ENCODE data around the gene CUL5.
A peak's percentile ranks its signal among the peaks of the same experiment; 100 is the strongest.
"Not testable (repeated sequence)": the region's sequence is repeated elsewhere in the genome, so short reads cannot be mapped to it uniquely, and the experiment has no call there.

Gene CUL5

GRCh38 chr11:108025387-108026080 lies 16.8 kb downstream of the CUL5 start:
- no peak for DNase-seq

- no peak for DNase-seq
These were observed 18.4 kb downstream of the CUL5 start for GRCh38 chr11:108027057-108027456.

GRCh38 chr11:108028822-108029441 lies 20.2 kb downstream of the CUL5 start:
- not testable (repeated sequence) for DNase-seq

GRCh38 chr11:108031604-108032003 lies 22.9 kb downstream of the CUL5 start:
- DNase-seq: not testable (repeated sequence)

- no peak for DNase-seq
These were observed 24.1 kb downstream of the CUL5 start for GRCh38 chr11:108032800-108033199.

- DNase-seq: no peak
These were observed 25.3 kb downstream of the CUL5 start for GRCh38 chr11:108034034-108034433.

GRCh38 chr11:108034952-108035351 lies 26.3 kb downstream of the CUL5 start:
- DNase-seq: no peak

GRCh38 chr11:108035690-108036089 lies 27.0 kb downstream of the CUL5 start:
- no peak for DNase-seq

GRCh38 chr11:108037211-108037610 lies 28.5 kb downstream of the CUL5 start:
- no peak for DNase-seq

- no peak for DNase-seq
These were observed 28.9 kb downstream of the CUL5 start for GRCh38 chr11:108037636-108038035.

GRCh38 chr11:108048269-108048668 lies 39.6 kb downstream of the CUL5 start:
- DNase-seq: no peak

GRCh38 chr11:108062336-108062735 lies 53.6 kb downstream of the CUL5 start:
- DNase-seq: no peak

- no peak for DNase-seq
These were observed 54.7 kb downstream of the CUL5 start for GRCh38 chr11:108063410-108063809.

GRCh38 chr11:108069947-108070346 lies 61.2 kb downstream of the CUL5 start:
- DNase-seq: peak; percentile 5

GRCh38 chr11:108084811-108085210 lies 76.1 kb downstream of the CUL5 start:
- no peak for DNase-seq

GRCh38 chr11:108085672-108086071 lies 77.0 kb downstream of the CUL5 start:
- DNase-seq: no peak

GRCh38 chr11:108092134-108092533 lies 83.4 kb downstream of the CUL5 start:
- no peak for DNase-seq

GRCh38 chr11:108093128-108093904 lies 84.6 kb downstream of the CUL5 start:
- no peak for DNase-seq

GRCh38 chr11:108097179-108097578 lies 88.5 kb downstream of the CUL5 start:
- no peak for DNase-seq

- DNase-seq: no peak
These were observed 92.5 kb downstream of the CUL5 start for GRCh38 chr11:108101090-108101775.

- no peak for DNase-seq
These were observed 102.4 kb downstream of the CUL5 start for GRCh38 chr11:108111126-108111525.

- DNase-seq: no peak
These were observed 103.4 kb downstream of the CUL5 start for GRCh38 chr11:108112057-108112456.

GRCh38 chr11:108115500-108116140 lies 106.9 kb downstream of the CUL5 start:
- no peak for DNase-seq
